ENCODE data around the gene CPNE5.
"Not testable (repeated sequence)": the region's sequence is repeated elsewhere in the genome, so short reads cannot be mapped to it uniquely, and the experiment has no call there.

The CPNE5 gene

GRCh38 chr6:36720251-36721141, 118.7 kb downstream of the CPNE5 start:
- DNase-seq = no peak

GRCh38 chr6:36719126-36719525, 120.1 kb downstream of the CPNE5 start:
- DNase-seq = no peak

GRCh38 chr6:36718560-36718959, 120.7 kb downstream of the CPNE5 start:
- no peak for DNase-seq

- no peak for DNase-seq
Observed at GRCh38 chr6:36717871-36718540, 121.2 kb downstream of the CPNE5 start.

GRCh38 chr6:36717231-36717825, 121.9 kb downstream of the CPNE5 start:
- no peak for DNase-seq

- no peak for DNase-seq
Observed at GRCh38 chr6:36716476-36717093, 122.7 kb downstream of the CPNE5 start.

- DNase-seq = no peak
Observed at GRCh38 chr6:36715469-36715868, 123.8 kb downstream of the CPNE5 start.

GRCh38 chr6:36714511-36714910, 124.7 kb downstream of the CPNE5 start:
- no peak for DNase-seq

- no peak for DNase-seq
Observed at GRCh38 chr6:36713846-36714245, 125.4 kb downstream of the CPNE5 start.

- DNase-seq = no peak
Observed at GRCh38 chr6:36712816-36713215, 126.4 kb downstream of the CPNE5 start.

- DNase-seq = no peak
Observed at GRCh38 chr6:36706339-36706738, 132.9 kb downstream of the CPNE5 start.

GRCh38 chr6:36704961-36705577, 134.2 kb downstream of the CPNE5 start:
- not testable (repeated sequence) for DNase-seq

GRCh38 chr6:36703982-36704381, 135.3 kb downstream of the CPNE5 start:
- DNase-seq = no peak

GRCh38 chr6:36703081-36703606, 136.1 kb downstream of the CPNE5 start:
- DNase-seq = no peak

- DNase-seq = no peak
Observed at GRCh38 chr6:36702656-36703055, 136.6 kb downstream of the CPNE5 start.

GRCh38 chr6:36701401-36701991, 137.7 kb downstream of the CPNE5 start:
- DNase-seq = peak; percentile 79

GRCh38 chr6:36700831-36701230, 138.4 kb downstream of the CPNE5 start:
- peak; percentile 86 for DNase-seq

GRCh38 chr6:36700071-36700812, 139.0 kb downstream of the CPNE5 start:
- DNase-seq = no peak

- DNase-seq = no peak
Observed at GRCh38 chr6:36699348-36699747, 139.9 kb downstream of the CPNE5 start.

GRCh38 chr6:36698871-36699271, 140.4 kb downstream of the CPNE5 start:
- DNase-seq = no peak

- DNase-seq = no peak
Observed at GRCh38 chr6:36698196-36698595, 141.0 kb downstream of the CPNE5 start.
